Measurements from ENCODE around the gene ARHGAP20.

Gene ARHGAP20

DNA sequence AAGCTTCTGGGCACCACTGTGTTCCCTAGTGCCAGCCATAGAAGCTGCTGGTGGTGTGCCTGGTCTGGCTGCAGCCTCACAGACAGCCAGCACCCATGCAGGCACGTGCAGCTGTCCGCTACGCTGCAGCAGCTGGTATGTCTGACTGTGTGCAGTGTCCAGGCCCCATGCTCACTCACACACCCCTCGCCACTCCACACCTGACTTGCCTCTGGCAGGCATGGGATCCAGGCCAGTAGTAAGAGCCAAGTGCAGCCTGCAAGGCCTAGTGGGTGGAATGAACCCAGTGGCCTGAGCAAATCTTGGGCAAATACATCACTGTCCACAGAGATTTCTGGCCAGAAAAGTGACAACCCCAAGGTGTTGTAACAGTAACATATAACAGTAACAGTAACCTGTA, 111.9 kb downstream of the ARHGAP20 start:
- DNase-seq: no peak

GRCh38 chr11:110599207-110599606, 113.0 kb downstream of the ARHGAP20 start:
- no peak for DNase-seq

DNA sequence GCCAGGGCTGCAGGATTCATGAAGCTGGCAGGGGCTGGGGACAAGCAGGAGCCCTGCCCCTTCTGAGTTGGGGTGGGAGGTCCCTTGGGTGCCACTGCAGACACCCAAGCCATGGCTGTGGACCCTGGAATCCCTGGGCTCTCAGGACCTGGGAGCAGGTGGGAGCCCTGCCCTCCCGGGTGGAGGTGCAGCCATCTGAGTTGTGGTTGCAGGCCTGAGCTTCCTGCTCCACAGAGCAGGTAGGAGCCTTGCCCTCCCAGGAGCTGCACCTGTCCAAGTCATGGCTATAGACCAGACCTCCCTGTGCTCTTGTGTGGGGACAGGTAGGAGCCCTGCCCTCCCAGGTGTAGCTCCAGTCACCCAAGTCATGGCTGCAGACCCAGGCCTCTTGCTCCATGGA, 113.5 kb downstream of the ARHGAP20 start:
- DNase-seq: no peak

DNA sequence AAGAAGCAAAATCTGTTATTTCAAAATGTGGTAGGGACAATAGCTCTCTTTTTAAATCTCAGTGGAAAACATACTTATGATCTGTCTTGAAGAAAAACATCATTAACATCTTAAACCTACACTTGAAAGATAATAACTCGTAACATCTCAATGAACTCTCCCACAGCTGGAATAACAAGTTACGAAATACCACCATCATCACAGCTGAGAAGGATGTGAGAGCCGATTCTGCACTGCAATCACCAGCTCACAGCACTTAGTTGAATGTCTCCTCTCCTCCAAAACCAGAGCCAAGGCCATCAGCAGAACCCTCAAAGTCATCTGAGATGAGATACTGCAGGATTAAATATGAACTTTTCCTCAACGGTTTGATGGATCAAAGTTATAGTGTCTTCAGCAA, 124.3 kb downstream of the ARHGAP20 start:
- DNase-seq: no peak

GRCh38 chr11:110587129-110587528, 125.1 kb downstream of the ARHGAP20 start:
- DNase-seq: no peak

DNA sequence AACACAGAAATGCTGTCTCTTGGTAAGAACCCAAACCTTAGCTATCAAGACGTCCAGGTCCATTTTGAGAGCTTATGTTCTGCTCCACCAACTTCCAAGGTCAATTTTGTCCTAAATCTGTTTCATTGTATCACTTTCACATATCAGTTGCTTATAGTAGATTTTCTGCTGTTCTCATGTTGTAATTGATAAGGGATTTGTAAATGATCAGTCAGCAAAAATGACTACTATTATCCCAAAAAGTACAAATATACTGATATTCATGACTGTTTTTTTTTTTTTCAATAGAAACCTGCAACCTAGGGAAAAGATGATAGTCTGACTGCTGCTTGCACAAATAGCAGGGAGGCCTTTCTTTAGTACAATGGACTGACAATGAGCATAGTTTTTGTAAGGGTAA, 128.1 kb downstream of the ARHGAP20 start:
- DNase-seq: no peak

DNA sequence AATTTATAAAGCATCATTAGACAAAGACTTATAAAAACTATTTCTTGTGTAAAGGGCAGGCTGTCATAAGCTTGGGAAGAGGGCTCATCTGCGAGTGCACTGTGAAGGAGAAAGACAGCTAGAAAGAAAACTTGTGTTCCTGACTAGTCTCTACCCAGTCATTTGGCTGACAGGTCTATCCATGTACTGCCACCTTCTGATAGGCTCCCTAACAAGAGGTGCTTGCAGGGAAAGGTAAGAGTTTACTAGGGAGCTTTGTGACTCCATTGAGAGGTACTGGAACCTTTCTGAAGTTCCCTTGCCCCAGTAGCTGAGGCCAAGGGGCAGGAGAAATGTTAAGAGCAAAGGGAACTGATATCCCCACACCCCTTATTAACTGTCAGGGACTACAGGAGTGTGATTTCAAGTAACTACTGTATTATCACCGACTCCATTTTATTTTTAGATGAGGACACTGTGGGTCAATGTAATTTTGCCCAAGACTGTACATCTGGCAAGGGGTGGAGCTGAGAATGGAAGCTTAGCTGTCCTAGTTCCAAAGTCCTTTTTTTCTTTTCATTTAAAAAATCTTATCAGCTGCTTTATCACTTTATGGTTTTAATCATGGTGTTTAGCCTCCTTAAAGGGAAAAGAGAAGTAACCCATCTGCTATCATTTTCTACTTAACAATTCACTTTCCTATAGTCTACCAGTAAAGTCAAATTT, 129.4 kb downstream of the ARHGAP20 start:
- DNase-seq: no peak

DNA sequence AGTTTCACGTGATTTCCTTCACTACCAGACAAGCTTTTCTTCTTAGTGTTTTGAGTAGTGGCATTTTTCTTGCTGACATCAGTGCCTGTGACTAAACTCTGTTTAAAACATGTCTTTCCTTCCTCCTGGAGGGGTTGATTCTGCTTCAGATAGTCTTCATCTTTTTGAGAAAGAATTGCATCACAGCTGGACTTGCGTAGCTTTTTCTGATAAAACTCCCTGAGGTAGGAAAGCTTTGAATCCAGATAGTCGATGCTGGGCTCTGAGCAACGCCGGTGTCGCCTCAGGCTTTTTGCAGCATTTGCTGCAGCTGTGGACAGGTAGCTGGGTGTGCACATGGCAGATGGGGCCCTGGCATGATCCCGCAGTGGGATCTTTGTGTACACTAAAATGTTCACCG, 131.7 kb downstream of the ARHGAP20 start:
- DNase-seq: no peak

DNA sequence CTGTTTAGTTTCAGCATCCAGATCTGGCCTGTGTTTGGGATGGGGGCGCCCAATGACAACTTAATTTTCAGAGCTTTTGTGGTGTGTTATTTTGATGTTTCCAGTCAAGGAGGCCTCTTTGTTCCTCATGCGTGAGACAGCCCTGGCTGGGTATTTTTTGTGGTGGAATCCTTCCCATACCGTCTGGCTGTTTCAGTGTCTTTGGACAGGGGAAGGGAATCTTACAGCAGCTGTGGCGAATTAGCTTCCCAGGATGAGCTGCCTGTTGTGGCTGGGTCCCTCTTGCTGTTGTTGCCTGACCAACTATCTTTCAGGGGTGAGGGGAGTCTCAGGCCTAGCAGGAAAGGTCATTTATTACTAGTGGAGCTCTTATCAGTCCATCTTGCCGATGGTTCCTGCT, 138.8 kb downstream of the ARHGAP20 start:
- DNase-seq: no peak

DNA sequence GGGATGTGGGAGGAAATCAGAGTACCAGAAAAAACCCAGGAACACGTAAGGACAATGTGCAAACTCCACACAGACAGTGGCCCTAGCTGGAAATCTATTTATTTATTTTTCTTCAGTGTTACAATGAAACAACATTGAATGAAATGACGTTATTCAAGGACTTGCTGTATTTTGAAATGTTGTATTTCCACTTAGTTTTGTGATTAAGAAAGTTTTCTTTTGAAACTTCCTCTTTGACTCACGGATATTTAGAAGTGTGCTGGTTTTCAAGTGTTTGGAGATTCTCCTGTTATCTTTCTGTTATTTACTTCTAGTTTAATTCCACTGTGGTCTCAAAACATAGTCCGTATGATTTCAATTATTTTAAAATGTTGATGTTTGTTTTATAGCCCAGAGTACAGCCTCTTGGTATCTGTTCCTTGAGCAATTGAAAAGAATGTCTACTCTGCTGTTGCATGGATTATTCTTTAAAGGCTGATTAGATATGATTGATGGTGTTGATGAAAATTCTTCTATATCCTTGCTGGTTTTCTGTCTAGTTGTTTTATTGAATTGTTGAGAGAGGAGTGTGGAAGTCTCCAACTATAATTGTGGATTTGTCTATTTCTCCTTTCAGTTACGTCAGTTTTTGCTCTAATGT, 141.0 kb downstream of the ARHGAP20 start:
- DNase-seq: no peak

DNA sequence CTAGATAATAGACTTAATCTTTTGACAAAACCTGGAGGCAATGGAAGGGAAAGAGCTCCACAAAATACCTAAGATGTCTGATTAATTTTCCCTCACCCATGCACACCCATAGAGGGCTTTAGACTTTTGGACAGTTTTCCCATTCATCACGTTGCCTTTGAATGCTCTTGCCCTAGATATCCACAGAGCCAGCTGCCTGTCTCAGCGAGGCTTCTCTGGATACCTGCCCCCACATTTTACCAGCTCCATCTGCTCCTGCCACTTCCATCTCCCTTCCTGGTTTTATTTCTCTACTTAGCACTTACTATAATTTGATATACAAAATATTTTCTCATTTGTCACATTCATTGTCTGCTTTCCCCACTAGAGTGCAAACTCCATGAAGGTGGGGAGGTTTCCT, 145.7 kb downstream of the ARHGAP20 start:
- no peak for DNase-seq

DNA sequence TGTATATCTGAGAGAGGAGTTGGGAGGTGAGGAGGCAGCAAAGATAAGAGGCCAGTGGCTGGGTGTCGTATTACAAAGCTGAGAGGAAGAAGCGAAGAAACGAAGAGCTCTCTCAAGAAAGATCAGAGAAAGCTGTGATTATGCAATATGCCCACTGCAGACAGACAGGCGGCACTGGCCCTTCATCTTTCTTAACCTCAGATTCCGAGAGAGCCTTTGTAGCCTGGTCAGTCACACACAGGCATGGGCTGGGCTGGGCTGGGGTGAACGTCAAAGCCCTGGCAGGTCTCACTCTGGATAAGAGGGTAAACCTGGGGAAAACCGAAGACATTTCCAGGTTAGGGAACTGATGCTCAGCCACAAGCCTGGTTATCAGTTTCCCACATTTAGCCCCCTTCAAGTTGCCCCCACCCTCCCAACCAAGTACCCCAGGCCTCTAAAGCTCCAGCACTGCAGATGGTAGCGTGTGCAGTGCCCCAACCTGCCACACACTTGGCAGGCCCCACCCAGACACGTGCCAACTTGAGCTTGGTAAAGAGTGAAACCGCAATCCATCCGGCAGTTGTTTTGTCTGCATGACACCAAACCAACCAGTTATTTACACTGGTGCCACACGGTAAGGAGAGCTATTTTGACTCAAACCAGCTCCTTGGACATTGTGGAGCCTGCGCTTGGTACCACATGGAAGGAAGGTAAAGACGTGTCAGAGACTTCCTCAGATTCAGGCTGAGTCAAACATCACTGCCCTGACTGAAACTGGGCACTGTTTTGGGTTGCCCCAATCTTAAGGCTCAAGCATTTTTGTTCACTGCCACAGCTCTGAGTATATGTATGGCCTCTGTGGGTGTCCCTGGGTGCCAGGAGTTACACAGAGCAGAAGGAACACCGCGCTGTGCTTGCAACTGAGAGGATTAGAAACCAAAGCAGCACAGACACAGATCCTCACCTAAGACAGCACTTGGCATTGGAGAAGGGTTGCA, 146.6 kb downstream of the ARHGAP20 start:
- DNase-seq: peak; percentile 85

DNA sequence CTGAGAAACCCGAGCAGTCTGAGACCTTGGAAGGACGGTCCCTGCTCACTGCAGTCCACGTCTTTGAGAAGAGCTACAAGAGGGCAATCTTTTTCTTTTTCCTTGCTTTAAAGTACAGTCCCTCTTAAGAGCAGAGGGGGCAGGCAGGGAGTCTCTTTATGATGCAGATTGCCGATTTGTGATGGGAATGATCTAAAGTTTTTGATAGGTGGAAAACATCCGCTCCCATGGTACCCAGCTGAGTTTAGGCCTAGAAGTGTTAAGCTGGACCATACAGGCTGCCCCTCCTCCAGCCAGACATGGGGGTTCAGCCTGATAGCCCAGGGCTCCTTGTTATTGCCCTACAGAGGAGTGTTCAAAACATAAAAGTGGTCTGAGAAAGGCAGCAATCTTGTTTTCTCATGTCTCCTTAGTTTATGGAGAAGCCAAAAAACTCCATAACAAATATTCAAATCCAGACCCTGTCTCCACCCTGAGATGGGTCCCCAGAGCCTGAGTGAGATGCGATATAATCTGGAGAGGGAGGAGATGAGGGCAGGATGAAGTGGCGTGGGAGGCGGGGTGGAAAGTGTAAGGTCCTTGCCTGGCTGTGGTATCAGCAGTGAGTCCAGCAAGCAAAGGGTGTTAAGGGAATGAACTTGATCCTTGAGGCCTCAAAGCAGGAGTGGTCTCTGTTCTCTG, 147.4 kb downstream of the ARHGAP20 start:
- DNase-seq: no peak

- DNase-seq: no peak
Measured at GRCh38 chr11:110544779-110545178, 167.5 kb downstream of the ARHGAP20 start.

DNA sequence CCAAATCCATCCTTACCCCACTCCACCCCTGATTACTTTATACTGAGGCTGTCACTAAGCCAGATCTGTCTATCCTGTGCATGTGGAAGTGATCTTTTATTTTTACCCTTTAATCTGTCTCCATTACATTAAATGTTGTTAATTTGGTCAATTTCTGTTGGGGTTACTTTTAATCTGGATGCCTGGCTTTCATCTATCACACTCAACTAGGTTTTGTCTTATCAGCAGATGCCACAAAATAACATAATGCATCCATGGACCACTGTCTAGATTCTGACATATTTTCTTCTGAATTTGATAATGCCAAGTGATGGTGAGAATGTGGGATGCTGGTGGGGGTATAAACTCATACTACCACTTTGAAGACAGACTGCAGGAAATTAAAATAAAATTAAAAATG, 174.1 kb downstream of the ARHGAP20 start:
- no peak for DNase-seq

DNA sequence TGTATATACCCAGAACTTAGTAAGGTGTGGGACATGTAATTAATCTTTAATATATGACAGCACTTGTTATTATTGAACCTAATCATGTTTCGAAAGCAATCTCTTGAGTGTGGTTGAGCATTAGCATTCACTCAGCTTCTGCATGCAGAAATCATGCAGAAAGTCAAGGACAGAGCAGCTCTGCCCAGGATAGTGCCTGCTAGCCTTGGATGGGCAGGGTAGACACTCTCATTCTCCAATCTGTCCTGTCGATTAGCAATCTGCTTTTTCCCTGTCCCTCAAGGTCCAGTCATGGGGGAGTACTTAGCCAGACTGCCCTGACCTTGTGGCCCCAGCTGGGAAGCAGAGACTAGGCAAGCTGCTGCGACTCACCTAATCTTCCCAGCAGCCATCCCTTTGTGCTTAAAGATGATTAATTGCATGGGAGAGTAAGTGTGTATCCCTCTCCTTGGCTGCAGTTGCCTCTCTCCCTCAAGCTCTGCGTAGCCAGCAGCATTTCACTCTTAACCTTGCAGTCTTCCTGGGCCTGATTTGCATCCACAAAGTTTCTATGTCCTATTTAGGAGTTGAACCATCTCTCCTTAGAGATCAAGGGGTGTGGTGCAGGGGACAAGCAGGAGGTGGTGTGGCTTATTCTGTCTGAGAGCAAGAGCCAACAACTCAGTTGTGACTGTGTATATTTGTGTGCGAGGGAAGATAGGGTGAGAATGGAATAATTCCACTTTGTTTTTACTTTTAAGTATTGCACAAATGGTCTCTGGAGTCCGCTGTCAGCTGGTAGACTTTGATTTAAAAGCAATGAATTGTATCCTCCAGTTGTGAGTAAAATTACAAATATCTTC, 181.1 kb downstream of the ARHGAP20 start:
- DNase-seq: no peak

DNA sequence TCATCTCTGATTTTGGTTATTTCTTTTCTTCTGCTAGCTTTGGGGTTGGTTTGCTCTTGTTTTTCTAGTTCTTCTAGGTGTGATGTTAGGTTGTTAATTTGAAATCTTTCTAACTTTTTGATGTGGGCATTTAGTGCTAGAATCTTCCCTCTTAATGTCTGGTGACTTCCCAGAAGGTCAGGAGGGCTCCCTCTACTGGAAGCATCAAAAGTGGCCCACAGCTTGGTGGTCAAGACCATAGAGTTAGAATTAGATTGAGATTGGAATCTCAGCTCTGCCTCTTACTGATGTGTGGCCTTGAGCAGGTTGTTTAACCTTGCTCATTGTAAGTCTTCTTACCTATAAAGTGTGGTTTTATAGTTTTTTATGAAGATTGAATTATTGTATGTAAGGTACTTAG, 183.2 kb downstream of the ARHGAP20 start:
- DNase-seq: no peak

GRCh38 chr11:110527146-110527545, 185.1 kb downstream of the ARHGAP20 start:
- DNase-seq: no peak

Data from NCI-H2029 (cell line).